Spleen (tissue), 7 donors: ENCODE measurements around the gene IMPG2.

Source experiments
- CTCF ChIP-seq, 11 experiments: fragments of 200-600 bp in 7 of 11; fragments of 450-650 bp in 4 of 11; sonication (generic) in 4 of 11; IDR thresholded peaks in 8 of 11; conservative IDR thresholded peaks in 3 of 11; 1 replicate in 7 of 11; 2 replicates in 4 of 11; pipeline versions ENCODE4 v1.4.0 to v1.8.0; 2016 to 2021; ENCODE audit warnings: antibody characterized with exemption in 11 of 11, inconsistent platforms in 4 of 11, mild to moderate bottlenecking in 1 of 11
- POLR2A ChIP-seq, 3 donors: fragments of 450-650 bp; IDR thresholded peaks; one replicate each; pipeline ENCODE4 v1.5.1; 2017; ENCODE audit warnings: antibody characterized with exemption in 3 of 3, mild to moderate bottlenecking in 1 of 3
- POLR2AphosphoS5 ChIP-seq, 3 donors: sonication (generic); formaldehyde crosslinking; IDR thresholded peaks; one replicate each; pipeline ENCODE4 v1.5.1; 2017; ENCODE audit warnings: antibody characterized with exemption in 3 of 3
- donor health status: DM: no; HTN: no; CAD: no; lungs with moderate emphysema.
- donor health status: DM: no; HTN: no; CAD: no.
- donor health status: DM: no; HTN: no; CAD: no.

GRCh38 chr3:101278727-101279126 is 41.6 kb downstream of the IMPG2 start:
- no peak for TF ChIP-seq CTCF (IDR thresholded peaks at IDR 0.05 in 8 of 11, conservative IDR thresholded peaks at IDR 0.05 in 3 of 11)
- no peak for TF ChIP-seq POLR2A (IDR thresholded peaks at IDR 0.05)
- TF ChIP-seq POLR2AphosphoS5 (IDR thresholded peaks at IDR 0.05) = no peak
